ENCODE data around the gene APC. TPM values are rescaled to one million over a fixed set of nuclear protein-coding genes. Genes with fewer than 3 reads are reported as not detected.

The APC gene
- total and polyA plus RNA-seq, 4 experiments from 2014 or later = 4.4 to 44.5 (median 31.8) TPM

- H3K36me3 ChIP-seq (ENCODE audit: insufficient read depth, low read length) = no peaks in the 10 kb centered on the region
- ChIA-PET CTCF (ENCODE audit: partially characterized antibody) (no interaction called here), POLR2A (ENCODE audit: partially characterized antibody) (interaction anchor here (1.9 kb wide), 1 partner anchor 17 kb away, joined by 6 read pairs; the partner anchor contains the start of gene SRP19)
- H3K9me3 ChIP-seq (ENCODE audit: control insufficient read depth in 1 of 2, low read length in 2 of 2) = no peaks in the 10 kb centered on the region
- no peak for DNase-seq
- no peak overlapping the region for H3K4me3 ChIP-seq (ENCODE audit: low read length in 2 of 2)
- intact Hi-C loops (cut with micrococcal nuclease) = no loop called here
- peaks cover 4 to 5% (median 4%) of the 10 kb centered on the region in 4 donors for H3K4me1 Mint-ChIP-seq
- H3K27me3 ChIP-seq (ENCODE audit: insufficient read depth, low read length) = no peaks in the 10 kb centered on the region
- peak overlapping the region in 1 of 7 donors; percentile 30 for H3K27ac Mint-ChIP-seq
- H3K4me1 ChIP-seq (ENCODE audit: insufficient read depth, low read length) = peaks cover 3% of the 10 kb centered on the region
- H3K36me3 Mint-ChIP-seq = peaks cover 10 to 11% of the 10 kb centered on the region in 2 donors
- H3K27ac ChIP-seq (ENCODE audit: low read depth, low read length) = no peak overlapping the region
- H3K4me3 Mint-ChIP-seq = no peak overlapping the region
- peaks cover 0 to 2% (median 0%) of the 10 kb centered on the region in 8 donors for H3K9me3 Mint-ChIP-seq
- H3K27me3 Mint-ChIP-seq = peaks cover 0 to 1% of the 10 kb centered on the region in 2 donors
Measured at GRCh38 chr5:112844489-112844888, 106.8 kb downstream of the APC start.

- Mint-ChIP-seq H3K36me3 (peaks cover 0 to 5% of the 10 kb centered on the region in 2 donors), H3K27ac (peak overlapping the region in 2 of 7 donors; percentile 14 to 39), H3K4me3 (no peak overlapping the region), H3K27me3 (peaks cover 0 to 1% of the 10 kb centered on the region in 2 donors), H3K9me3 (peaks cover 0 to 2% (median 0%) of the 10 kb centered on the region in 8 donors), H3K4me1 (peaks cover 4 to 5% (median 4%) of the 10 kb centered on the region in 4 donors)
- Histone ChIP-seq H3K36me3 (ENCODE audit: insufficient read depth, low read length) (no peaks in the 10 kb centered on the region), H3K4me1 (ENCODE audit: insufficient read depth, low read length) (peaks cover 3% of the 10 kb centered on the region), H3K27ac (ENCODE audit: low read depth, low read length) (no peak overlapping the region), H3K27me3 (ENCODE audit: insufficient read depth, low read length) (no peaks in the 10 kb centered on the region), H3K9me3 (ENCODE audit: control insufficient read depth in 1 of 2, low read length in 2 of 2) (no peaks in the 10 kb centered on the region), H3K4me3 (ENCODE audit: low read length in 2 of 2) (no peak overlapping the region)
- POLR2A ChIA-PET (ENCODE audit: partially characterized antibody) = interaction anchor here (1.9 kb wide), 1 partner anchor 14 kb away, joined by 6 read pairs; the partner anchor contains the start of gene SRP19
- DNase-seq = no peak
- CTCF ChIA-PET (ENCODE audit: partially characterized antibody) = interaction anchor here (1.4 kb wide), 1 partner anchor 759 kb away, joined by 4 read pairs; no protein-coding TSS in a partner anchor
- intact Hi-C loops (cut with micrococcal nuclease) = no loop called here
Measured at GRCh38 chr5:112846556-112846955, 108.9 kb downstream of the APC start.

- ChIA-PET CTCF (ENCODE audit: partially characterized antibody) (interaction anchor here (1.4 kb wide), 1 partner anchor 758 kb away, joined by 4 read pairs; no protein-coding TSS in a partner anchor), POLR2A (ENCODE audit: partially characterized antibody) (no interaction called here)
- H3K27ac Mint-ChIP-seq = peak overlapping the region in 1 of 7 donors; percentile 35
- H3K4me1 ChIP-seq (ENCODE audit: insufficient read depth, low read length) = peaks cover 3% of the 10 kb centered on the region
- H3K27ac ChIP-seq (ENCODE audit: low read depth, low read length) = no peak overlapping the region
- no peaks in the 10 kb centered on the region for H3K9me3 Mint-ChIP-seq
- H3K9me3 ChIP-seq (ENCODE audit: control insufficient read depth in 1 of 2, low read length in 2 of 2) = no peaks in the 10 kb centered on the region
- intact Hi-C loops (cut with micrococcal nuclease) = no loop called here
- H3K4me3 ChIP-seq (ENCODE audit: low read length in 2 of 2) = no peak overlapping the region
- H3K4me3 Mint-ChIP-seq = no peak overlapping the region
- DNase-seq = no peak
- H3K36me3 ChIP-seq (ENCODE audit: insufficient read depth, low read length) = no peaks in the 10 kb centered on the region
- H3K27me3 Mint-ChIP-seq = peaks cover 2 to 3% of the 10 kb centered on the region in 2 donors
- no peaks in the 10 kb centered on the region for H3K27me3 ChIP-seq (ENCODE audit: insufficient read depth, low read length)
- peaks cover 0 to 4% of the 10 kb centered on the region in 2 donors for H3K36me3 Mint-ChIP-seq
- peaks cover 4 to 5% (median 4%) of the 10 kb centered on the region in 4 donors for H3K4me1 Mint-ChIP-seq
Measured at GRCh38 chr5:112847306-112847705, 109.6 kb downstream of the APC start.

GRCh38 chr5:112848116-112848811 is 110.6 kb downstream of the APC start:
- Histone ChIP-seq H3K4me3 (ENCODE audit: low read length in 2 of 2) (no peak overlapping the region), H3K27me3 (ENCODE audit: insufficient read depth, low read length) (no peaks in the 10 kb centered on the region), H3K36me3 (ENCODE audit: insufficient read depth, low read length) (no peaks in the 10 kb centered on the region), H3K4me1 (ENCODE audit: insufficient read depth, low read length) (peaks cover 3% of the 10 kb centered on the region), H3K27ac (ENCODE audit: low read depth, low read length) (no peak overlapping the region), H3K9me3 (ENCODE audit: control insufficient read depth in 1 of 2, low read length in 2 of 2) (no peaks in the 10 kb centered on the region)
- peaks cover 2 to 3% of the 10 kb centered on the region in 2 donors for H3K27me3 Mint-ChIP-seq
- H3K9me3 Mint-ChIP-seq = no peaks in the 10 kb centered on the region
- peaks cover 4 to 5% (median 4%) of the 10 kb centered on the region in 4 donors for H3K4me1 Mint-ChIP-seq
- intact Hi-C loops (cut with micrococcal nuclease) = loop anchor here (1.0 kb wide), 4 partner anchors 13 to 297 kb away; partner anchors contain the start of genes REEP5 and SRP19
- H3K36me3 Mint-ChIP-seq = no peaks in the 10 kb centered on the region
- ChIA-PET POLR2A (ENCODE audit: partially characterized antibody) (interaction anchor here (0.7 to 1.6 kb wide), 7 partner anchors 9 to 128 kb away, joined by 3 to 8 read pairs (median 4); partner anchors contain the start of genes DCP2 and SRP19), CTCF (ENCODE audit: partially characterized antibody) (interaction anchor here (0.6 to 1.6 kb wide), 47 partner anchors 9 to 758 kb away, joined by 3 to 34 read pairs (median 5); partner anchors contain the start of genes DCP2, REEP5 and SRP19)
- H3K4me3 Mint-ChIP-seq = peak overlapping the region in 2 of 8 donors; percentile 15 to 55
- H3K27ac Mint-ChIP-seq = peak overlapping the region in 1 of 7 donors; percentile 10
- DNase-seq = peak in 4 of 5 donors; percentile 37 to 43 (median 40)

GRCh38 chr5:112849912-112850311 is 112.2 kb downstream of the APC start:
- H3K27me3 ChIP-seq (ENCODE audit: insufficient read depth, low read length) = no peaks in the 10 kb centered on the region
- no peak overlapping the region for H3K4me3 ChIP-seq (ENCODE audit: low read length in 2 of 2)
- Mint-ChIP-seq H3K4me3 (no peak overlapping the region), H3K27ac (no peak overlapping the region), H3K27me3 (peaks cover 6% of the 10 kb centered on the region in 2 donors), H3K9me3 (peaks cover 4 to 13% (median 10%) of the 10 kb centered on the region in 8 donors), H3K36me3 (peaks cover 3 to 4% of the 10 kb centered on the region in 2 donors), H3K4me1 (peaks cover 4 to 5% (median 4%) of the 10 kb centered on the region in 4 donors)
- ChIA-PET CTCF (ENCODE audit: partially characterized antibody) (no interaction called here), POLR2A (ENCODE audit: partially characterized antibody) (no interaction called here)
- intact Hi-C loops (cut with micrococcal nuclease) = no loop called here
- H3K4me1 ChIP-seq (ENCODE audit: insufficient read depth, low read length) = peaks cover 3% of the 10 kb centered on the region
- H3K27ac ChIP-seq (ENCODE audit: low read depth, low read length) = no peak overlapping the region
- no peaks in the 10 kb centered on the region for H3K36me3 ChIP-seq (ENCODE audit: insufficient read depth, low read length)
- DNase-seq = no peak
- no peaks in the 10 kb centered on the region for H3K9me3 ChIP-seq (ENCODE audit: control insufficient read depth in 1 of 2, low read length in 2 of 2)

GRCh38 chr5:112854651-112855050 is 117.0 kb downstream of the APC start:
- H3K36me3 ChIP-seq (ENCODE audit: insufficient read depth, low read length) = no peaks in the 10 kb centered on the region
- ChIA-PET POLR2A (ENCODE audit: partially characterized antibody) (no interaction called here), CTCF (ENCODE audit: partially characterized antibody) (interaction anchor here (1.2 kb wide), 1 partner anchor 13 kb away, joined by 3 read pairs; no protein-coding TSS in a partner anchor)
- no peak overlapping the region for H3K4me3 ChIP-seq (ENCODE audit: low read length in 2 of 2)
- H3K27me3 Mint-ChIP-seq = peaks cover 17 to 20% of the 10 kb centered on the region in 2 donors
- no peak overlapping the region for H3K27ac ChIP-seq (ENCODE audit: low read depth, low read length)
- no peaks in the 10 kb centered on the region for H3K27me3 ChIP-seq (ENCODE audit: insufficient read depth, low read length)
- no peaks in the 10 kb centered on the region for H3K9me3 ChIP-seq (ENCODE audit: control insufficient read depth in 1 of 2, low read length in 2 of 2)
- intact Hi-C loops (cut with micrococcal nuclease) = no loop called here
- no peaks in the 10 kb centered on the region for H3K4me1 ChIP-seq (ENCODE audit: insufficient read depth, low read length)
- H3K27ac Mint-ChIP-seq = no peak overlapping the region
- no peaks in the 10 kb centered on the region for H3K4me1 Mint-ChIP-seq
- no peak for DNase-seq
- H3K4me3 Mint-ChIP-seq = no peak overlapping the region
- peaks cover 5 to 24% (median 17%) of the 10 kb centered on the region in 8 donors for H3K9me3 Mint-ChIP-seq
- H3K36me3 Mint-ChIP-seq = peaks cover 3 to 7% of the 10 kb centered on the region in 2 donors

GRCh38 chr5:112857866-112858265 is 120.2 kb downstream of the APC start:
- Mint-ChIP-seq H3K36me3 (peaks cover 10 to 18% of the 10 kb centered on the region in 2 donors), H3K4me3 (no peak overlapping the region), H3K4me1 (peaks cover 9 to 23% (median 17%) of the 10 kb centered on the region in 4 donors), H3K27ac (peak overlapping the region in 1 of 7 donors; percentile 59), H3K27me3 (peaks cover 15 to 18% of the 10 kb centered on the region in 2 donors), H3K9me3 (peaks cover 5 to 24% (median 17%) of the 10 kb centered on the region in 8 donors)
- H3K9me3 ChIP-seq (ENCODE audit: control insufficient read depth in 1 of 2, low read length in 2 of 2) = no peaks in the 10 kb centered on the region
- H3K4me1 ChIP-seq (ENCODE audit: insufficient read depth, low read length) = peaks cover 18% of the 10 kb centered on the region
- no peak overlapping the region for H3K27ac ChIP-seq (ENCODE audit: low read depth, low read length)
- ChIA-PET CTCF (ENCODE audit: partially characterized antibody) (interaction anchor here (3.9 kb wide), 1 partner anchor 9 kb away, joined by 34 read pairs; no protein-coding TSS in a partner anchor), POLR2A (ENCODE audit: partially characterized antibody) (no interaction called here)
- intact Hi-C loops (cut with micrococcal nuclease) = no loop called here
- H3K36me3 ChIP-seq (ENCODE audit: insufficient read depth, low read length) = no peaks in the 10 kb centered on the region
- H3K27me3 ChIP-seq (ENCODE audit: insufficient read depth, low read length) = no peaks in the 10 kb centered on the region
- no peak for DNase-seq
- H3K4me3 ChIP-seq (ENCODE audit: low read length in 2 of 2) = no peak overlapping the region

Data from CD4-positive, alpha-beta memory T cell (primary cell).